ENCODE results near the gene CLSTN1.

CLSTN1 gene

GRCh38 chr1:9761855-9762254, 61.9 kb downstream of the CLSTN1 start:
- H3K27ac ChIP-seq (ENCODE audit: low read depth, low read length, poor library complexity, severe bottlenecking) = peak overlapping the region; percentile 65
- no peaks in the 10 kb centered on the region for H3K9me3 ChIP-seq (ENCODE audit: low read length)
- H3K4me3 ChIP-seq (ENCODE audit: low read depth, low read length, poor library complexity, severe bottlenecking) = no peak overlapping the region
- H3K36me3 ChIP-seq (ENCODE audit: insufficient read depth, low read length) = peaks cover 64% of the 10 kb centered on the region
- H4K20me1 ChIP-seq (ENCODE audit: insufficient read depth, low read length) = no peaks in the 10 kb centered on the region
- H3F3A ChIP-seq (ENCODE audit: insufficient read depth, low read length) = no peaks in the 10 kb centered on the region
- peaks cover 82% of the 10 kb centered on the region for H3K4me1 ChIP-seq (ENCODE audit: insufficient read depth, low read length, severe bottlenecking)
- peak overlapping the region; percentile 22; the same call in 1 of the 2 replicates for H3K4me2 ChIP-seq (ENCODE audit: low read length)
- H3K9me2 ChIP-seq (ENCODE audit: low read depth, low read length) = no peaks in the 10 kb centered on the region
- H3K27me3 ChIP-seq (ENCODE audit: insufficient read depth, low read length) = no peaks in the 10 kb centered on the region
- no peak for TF ChIP-seq EZH2 (IDR thresholded peaks at IDR 0.05; ENCODE audit: borderline replicate concordance, low read length)
- TF ChIP-seq CTCF (IDR thresholded peaks at IDR 0.05; ENCODE audit: low read length) = no peak
- no peak overlapping the region for H2AFZ ChIP-seq (ENCODE audit: low read length)
- no peak overlapping the region for H3K9ac ChIP-seq (ENCODE audit: low read length)
- H3K79me2 ChIP-seq (ENCODE audit: insufficient read depth, low read length) = peaks cover 79% of the 10 kb centered on the region

- Histone ChIP-seq H3K9me2 (ENCODE audit: low read depth, low read length) (no peaks in the 10 kb centered on the region), H3K4me3 (ENCODE audit: low read depth, low read length, poor library complexity, severe bottlenecking) (no peak overlapping the region), H3K27ac (ENCODE audit: low read depth, low read length, poor library complexity, severe bottlenecking) (peak overlapping the region; percentile 68), H4K20me1 (ENCODE audit: insufficient read depth, low read length) (0 out of 2 replicates have a peak, but pooled peaks cover 4% of the 10 kb centered on the region), H3K36me3 (ENCODE audit: insufficient read depth, low read length) (peaks cover 70% of the 10 kb centered on the region), H3K9ac (ENCODE audit: low read length) (no peak overlapping the region), H2AFZ (ENCODE audit: low read length) (no peak overlapping the region), H3K4me1 (ENCODE audit: insufficient read depth, low read length, severe bottlenecking) (peaks cover 73% of the 10 kb centered on the region), H3K9me3 (ENCODE audit: low read length) (no peaks in the 10 kb centered on the region), H3F3A (ENCODE audit: insufficient read depth, low read length) (no peaks in the 10 kb centered on the region), H3K27me3 (ENCODE audit: insufficient read depth, low read length) (no peaks in the 10 kb centered on the region), H3K79me2 (ENCODE audit: insufficient read depth, low read length) (peaks cover 77% of the 10 kb centered on the region), H3K4me2 (ENCODE audit: low read length) (peak overlapping the region; percentile 43; the same call in 1 of the 2 replicates)
- no peak for TF ChIP-seq CTCF (IDR thresholded peaks at IDR 0.05; ENCODE audit: low read length)
- TF ChIP-seq EZH2 (IDR thresholded peaks at IDR 0.05; ENCODE audit: borderline replicate concordance, low read length) = no peak
Observed at GRCh38 chr1:9760824-9761223, 62.9 kb downstream of the CLSTN1 start.

- H3K27ac ChIP-seq (ENCODE audit: low read depth, low read length, poor library complexity, severe bottlenecking) = peak overlapping the region; percentile 68
- no peaks in the 10 kb centered on the region for H3K9me3 ChIP-seq (ENCODE audit: low read length)
- peak overlapping the region; percentile 17 for H3K4me3 ChIP-seq (ENCODE audit: low read depth, low read length, poor library complexity, severe bottlenecking)
- H3K27me3 ChIP-seq (ENCODE audit: insufficient read depth, low read length) = no peaks in the 10 kb centered on the region
- H3K9me2 ChIP-seq (ENCODE audit: low read depth, low read length) = no peaks in the 10 kb centered on the region
- no peaks in the 10 kb centered on the region for H3F3A ChIP-seq (ENCODE audit: insufficient read depth, low read length)
- no peak overlapping the region for H2AFZ ChIP-seq (ENCODE audit: low read length)
- H4K20me1 ChIP-seq (ENCODE audit: insufficient read depth, low read length) = 0 out of 2 replicates have a peak, but pooled peaks cover 4% of the 10 kb centered on the region
- peaks cover 73% of the 10 kb centered on the region for H3K79me2 ChIP-seq (ENCODE audit: insufficient read depth, low read length)
- peak overlapping the region; percentile 43 for H3K4me2 ChIP-seq (ENCODE audit: low read length)
- peaks cover 76% of the 10 kb centered on the region for H3K36me3 ChIP-seq (ENCODE audit: insufficient read depth, low read length)
- TF ChIP-seq CTCF (IDR thresholded peaks at IDR 0.05; ENCODE audit: low read length) = no peak
- no peak for TF ChIP-seq EZH2 (IDR thresholded peaks at IDR 0.05; ENCODE audit: borderline replicate concordance, low read length)
- peak overlapping the region; percentile 3; the same call in 1 of the 2 replicates for H3K9ac ChIP-seq (ENCODE audit: low read length)
- H3K4me1 ChIP-seq (ENCODE audit: insufficient read depth, low read length, severe bottlenecking) = peaks cover 64% of the 10 kb centered on the region
Observed at GRCh38 chr1:9759939-9760338, 63.8 kb downstream of the CLSTN1 start.

Data from OCI-LY1 (cell line).